Neural crest cell (in vitro differentiated cells): ENCODE data around the gene FARP1. TPM values are rescaled to one million over a fixed set of nuclear protein-coding genes. Genes with fewer than 3 reads are reported as not detected.

ENCODE experiments used
- DNase-seq: peaks from one replicate; pipeline ENCODE4 v3.0.0; 2021; ENCODE audit warnings: low read depth, mixed read lengths, low spot score
- H3K27ac Mint-ChIP-seq: one replicate; pipeline ENCODE4 v1.8.0; 2021; ENCODE audit warnings: mild to moderate bottlenecking, mixed read lengths; ENCODE audit not compliant: unreplicated experiment
- H3K27me3 Mint-ChIP-seq: 2 replicates; pipeline ENCODE4 v1.8.0; 2021; ENCODE audit warnings: low read depth, mild to moderate bottlenecking, mixed read lengths
- H3K36me3 Mint-ChIP-seq: 2 replicates; pipeline ENCODE4 v1.8.0; 2021; ENCODE audit warnings: low read depth, mild to moderate bottlenecking, mixed read lengths
- H3K4me1 Mint-ChIP-seq: 2 replicates; pipeline ENCODE4 v1.8.0; 2021; ENCODE audit warnings: mixed read lengths
- H3K4me3 Mint-ChIP-seq: one replicate; pipeline ENCODE4 v1.8.0; 2021; ENCODE audit warnings: mild to moderate bottlenecking, mixed read lengths
- H3K9me3 Mint-ChIP-seq: 2 replicates; pipeline ENCODE4 v1.8.0; 2021; ENCODE audit warnings: mixed read lengths
- total RNA-seq: library from RNA; stranded (reverse); gene quantifications from 2 replicates; pipeline ENCODE4 v1.2.1, GENCODE V29; 2021
- TF ChIP-seq, protein P1 (sequence below): fragments of 200-600 bp; sonication (generic); conservative IDR thresholded peaks from 2 replicates; pipeline ENCODE4 v1.5.0; 2021; ENCODE audit warnings: antibody characterized with exemption, mild to moderate bottlenecking

Gene FARP1
- total RNA-seq, 1 donor from 2014 or later: 138 TPM

DNA sequence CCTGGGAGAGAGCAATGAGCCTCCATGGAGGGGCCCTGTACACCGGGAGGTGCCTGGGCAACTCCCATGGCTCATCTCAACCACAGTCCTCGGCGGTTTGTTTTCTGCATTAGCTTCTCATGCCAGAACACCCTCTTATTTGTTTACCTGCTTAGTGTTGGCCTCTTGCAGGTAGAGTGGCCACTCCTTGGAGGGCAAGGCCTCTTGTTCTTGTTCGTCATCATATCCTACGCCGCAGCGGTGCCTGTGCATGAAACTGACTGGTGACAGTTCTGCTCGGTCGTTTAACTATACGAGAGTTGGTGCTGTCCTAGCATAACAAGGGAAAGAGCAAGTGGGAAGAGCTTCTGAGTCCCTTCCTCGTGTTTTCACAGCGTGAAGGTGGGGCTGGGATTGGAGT lies 74.7 kb downstream of the FARP1 start:
- Mint-ChIP-seq H3K27ac (no peak overlapping the region), H3K4me1 (peaks cover 42% of the 10 kb centered on the region)

DNA sequence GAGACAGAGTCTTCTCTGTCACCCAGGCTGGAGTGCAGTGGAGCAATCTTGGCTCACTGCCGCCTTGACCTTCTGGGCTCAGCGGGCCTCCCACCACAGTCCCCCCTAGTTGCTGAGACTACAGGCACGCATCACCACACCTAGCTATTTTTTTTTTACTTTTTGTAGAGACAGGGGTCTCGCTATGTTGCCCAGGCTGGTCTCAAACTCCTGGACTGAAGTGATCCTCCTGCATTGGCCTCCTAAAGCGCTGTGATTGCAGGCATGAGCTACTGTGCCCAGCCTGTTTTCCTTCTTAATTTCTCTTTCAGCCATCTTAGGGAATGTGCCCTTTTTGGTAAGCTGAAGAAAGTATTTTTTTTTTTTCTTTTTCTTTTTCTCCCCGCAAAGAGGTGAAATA lies 76.8 kb downstream of the FARP1 start:
- H3K9me3 Mint-ChIP-seq: no peaks in the 10 kb centered on the region
- H3K27ac Mint-ChIP-seq: peak overlapping the region; percentile 12
- peaks cover 37% of the 10 kb centered on the region for H3K4me1 Mint-ChIP-seq
- H3K36me3 Mint-ChIP-seq: peaks cover 11% of the 10 kb centered on the region
- no peak overlapping the region for H3K4me3 Mint-ChIP-seq
- no peak for DNase-seq
- TF ChIP-seq, protein P1, sequence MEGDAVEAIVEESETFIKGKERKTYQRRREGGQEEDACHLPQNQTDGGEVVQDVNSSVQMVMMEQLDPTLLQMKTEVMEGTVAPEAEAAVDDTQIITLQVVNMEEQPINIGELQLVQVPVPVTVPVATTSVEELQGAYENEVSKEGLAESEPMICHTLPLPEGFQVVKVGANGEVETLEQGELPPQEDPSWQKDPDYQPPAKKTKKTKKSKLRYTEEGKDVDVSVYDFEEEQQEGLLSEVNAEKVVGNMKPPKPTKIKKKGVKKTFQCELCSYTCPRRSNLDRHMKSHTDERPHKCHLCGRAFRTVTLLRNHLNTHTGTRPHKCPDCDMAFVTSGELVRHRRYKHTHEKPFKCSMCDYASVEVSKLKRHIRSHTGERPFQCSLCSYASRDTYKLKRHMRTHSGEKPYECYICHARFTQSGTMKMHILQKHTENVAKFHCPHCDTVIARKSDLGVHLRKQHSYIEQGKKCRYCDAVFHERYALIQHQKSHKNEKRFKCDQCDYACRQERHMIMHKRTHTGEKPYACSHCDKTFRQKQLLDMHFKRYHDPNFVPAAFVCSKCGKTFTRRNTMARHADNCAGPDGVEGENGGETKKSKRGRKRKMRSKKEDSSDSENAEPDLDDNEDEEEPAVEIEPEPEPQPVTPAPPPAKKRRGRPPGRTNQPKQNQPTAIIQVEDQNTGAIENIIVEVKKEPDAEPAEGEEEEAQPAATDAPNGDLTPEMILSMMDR: no peak
- H3K27me3 Mint-ChIP-seq: no peaks in the 10 kb centered on the region

More for the DNA sequence above, 74.7 kb downstream of the FARP1 start:
- Mint-ChIP-seq H3K36me3 (peaks cover 11% of the 10 kb centered on the region), H3K9me3 (no peaks in the 10 kb centered on the region), H3K27me3 (no peaks in the 10 kb centered on the region), H3K4me3 (no peak overlapping the region)
- TF ChIP-seq, protein P1: no peak
- no peak for DNase-seq

DNA sequence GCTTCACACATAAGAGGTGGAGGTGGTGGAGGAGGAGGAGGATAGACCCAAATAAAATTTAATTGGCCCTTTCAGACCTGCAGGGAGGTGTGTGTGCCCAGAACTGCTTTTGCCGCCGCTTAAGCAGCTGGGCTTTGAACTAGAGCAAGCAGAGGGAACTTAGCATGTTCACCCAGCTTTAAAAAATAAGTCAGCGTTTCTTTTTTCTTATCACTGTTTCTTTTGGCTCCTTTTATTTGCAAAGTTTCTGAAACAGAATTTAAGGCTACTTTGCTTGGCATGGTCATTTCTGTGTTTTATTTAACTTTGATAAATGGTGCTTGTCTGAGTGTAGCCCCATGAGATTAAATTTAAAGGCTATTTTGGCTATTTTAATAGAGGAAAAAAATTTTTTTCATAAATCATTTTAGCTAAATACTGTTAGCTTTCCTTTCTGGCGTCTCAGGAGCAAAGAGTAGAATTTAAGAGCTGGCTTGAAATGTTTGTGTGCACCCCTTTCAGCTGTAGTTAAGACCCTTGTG lies 77.4 kb downstream of the FARP1 start:
- H3K36me3 Mint-ChIP-seq: peaks cover 15% of the 10 kb centered on the region
- H3K27ac Mint-ChIP-seq: peak overlapping the region; percentile 35
- no peaks in the 10 kb centered on the region for H3K9me3 Mint-ChIP-seq
- peaks cover 40% of the 10 kb centered on the region for H3K4me1 Mint-ChIP-seq
- TF ChIP-seq, protein P1: no peak
- no peak for DNase-seq
- H3K27me3 Mint-ChIP-seq: no peaks in the 10 kb centered on the region
- no peak overlapping the region for H3K4me3 Mint-ChIP-seq

DNA sequence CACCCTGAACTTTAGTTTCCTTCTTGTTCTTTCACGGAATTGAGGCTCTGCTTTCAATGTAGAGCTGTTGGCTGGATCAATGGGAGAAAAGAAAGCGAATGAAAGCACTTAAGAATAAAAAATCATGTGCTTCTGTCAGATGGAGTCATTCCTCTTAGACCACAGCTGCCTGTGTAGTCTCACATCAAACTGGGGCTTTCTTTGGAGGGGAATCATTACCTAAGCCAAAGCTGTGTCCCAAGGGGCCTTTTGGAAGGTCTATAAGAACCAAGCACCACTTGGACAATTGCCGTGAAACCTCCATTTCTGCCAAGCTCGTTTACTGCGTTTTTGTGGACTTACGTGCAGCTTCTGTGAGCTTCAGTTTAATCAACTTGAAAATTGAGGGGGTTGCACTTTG lies 78.3 kb downstream of the FARP1 start:
- no peaks in the 10 kb centered on the region for H3K27me3 Mint-ChIP-seq
- H3K27ac Mint-ChIP-seq: no peak overlapping the region
- no peak for DNase-seq
- H3K9me3 Mint-ChIP-seq: peaks cover 2% of the 10 kb centered on the region
- peaks cover 40% of the 10 kb centered on the region for H3K4me1 Mint-ChIP-seq
- H3K36me3 Mint-ChIP-seq: peaks cover 23% of the 10 kb centered on the region
- H3K4me3 Mint-ChIP-seq: no peak overlapping the region
- TF ChIP-seq, protein P1: no peak

DNA sequence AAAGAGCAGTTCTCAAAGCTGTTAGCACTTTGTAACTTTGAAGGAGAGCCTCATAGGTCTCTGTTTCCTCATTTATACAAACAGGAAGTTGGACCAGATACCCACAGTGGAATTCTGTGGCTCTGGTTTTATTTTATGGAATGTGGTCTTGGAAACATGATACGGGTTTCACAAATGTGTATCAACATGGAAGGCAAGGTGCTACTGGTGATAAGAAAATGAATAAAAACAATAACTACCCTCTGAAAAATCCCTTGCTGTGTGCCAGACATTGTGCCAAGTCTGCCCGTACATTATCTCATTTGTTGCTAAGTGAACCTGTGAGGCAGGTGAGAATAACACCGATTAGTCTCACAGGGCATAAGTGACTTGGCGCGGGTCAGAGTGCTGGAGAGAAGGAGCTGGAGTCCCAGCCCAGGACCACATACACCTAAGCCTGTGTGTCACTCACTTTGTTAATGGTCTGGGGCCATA lies 79.2 kb downstream of the FARP1 start:
- Mint-ChIP-seq H3K27me3 (no peaks in the 10 kb centered on the region), H3K9me3 (peaks cover 6% of the 10 kb centered on the region), H3K4me3 (no peak overlapping the region), H3K36me3 (peaks cover 24% of the 10 kb centered on the region), H3K4me1 (peaks cover 36% of the 10 kb centered on the region), H3K27ac (no peak overlapping the region)
- TF ChIP-seq, protein P1: no peak
- DNase-seq: no peak
